Trophoblast cell (in vitro differentiated cells and primary cell): Measurements from ENCODE around the gene DCC.

Experiments
- DNase-seq, 2 donors: peaks; one replicate each; pipeline ENCODE4 v3.0.0-alpha.2; 2016
- H2AFZ ChIP-seq: 2 replicates; pipeline ENCODE4 v1.6.1; 2013; ENCODE audit warnings: low read length, moderate library complexity, mild to moderate bottlenecking; ENCODE audit not compliant: insufficient read depth, poor library complexity
- H2AK5ac ChIP-seq: 2 replicates; pipeline ENCODE4 v1.6.1; 2013; ENCODE audit warnings: mild to moderate bottlenecking, low read length
- H2BK120ac ChIP-seq: 2 replicates; pipeline ENCODE4 v1.6.1; 2013; ENCODE audit warnings: low read length, mild to moderate bottlenecking, moderate library complexity; ENCODE audit not compliant: insufficient read depth, poor library complexity
- H2BK12ac ChIP-seq: 2 replicates; pipeline ENCODE4 v1.6.1; 2013; ENCODE audit warnings: mild to moderate bottlenecking, low read length, moderate library complexity
- H2BK5ac ChIP-seq: 2 replicates; pipeline ENCODE4 v1.6.1; 2013; ENCODE audit warnings: low read length, low read depth, moderate library complexity, mild to moderate bottlenecking; ENCODE audit not compliant: poor library complexity
- H3K14ac ChIP-seq: 2 replicates; pipeline ENCODE4 v1.6.1; 2013; ENCODE audit warnings: mild to moderate bottlenecking, low read length
- H3K18ac ChIP-seq: 2 replicates; pipeline ENCODE4 v1.6.1; 2013; ENCODE audit warnings: mild to moderate bottlenecking, low read length
- H3K23ac ChIP-seq: 2 replicates; pipeline ENCODE4 v1.6.1; 2013; ENCODE audit warnings: low read length
- H3K27ac ChIP-seq: 2 replicates; pipeline ENCODE4 v1.5.1; 2013; ENCODE audit warnings: low read depth, mild to moderate bottlenecking, inconsistent platforms, low read length, moderate library complexity
- H3K27me3 ChIP-seq: 2 replicates; pipeline ENCODE4 v1.6.1; 2013; ENCODE audit warnings: inconsistent platforms, mild to moderate bottlenecking, low read length, moderate library complexity; ENCODE audit not compliant: insufficient read depth
- H3K36me3 ChIP-seq, 2 experiments: 1 replicate in 1 of 2; 2 replicates in 1 of 2; pipeline ENCODE4 v1.6.1; 2013; ENCODE audit warnings: low read length in 2 of 2, mild to moderate bottlenecking in 2 of 2, moderate library complexity in 1 of 2; ENCODE audit not compliant: insufficient read depth in 2 of 2, control insufficient read depth in 1 of 2
- H3K4ac ChIP-seq: 2 replicates; pipeline ENCODE4 v1.6.1; 2013; ENCODE audit warnings: low read depth, mild to moderate bottlenecking, low read length, moderate library complexity
- H3K4me1 ChIP-seq, 2 experiments: 1 replicate in 1 of 2; 2 replicates in 1 of 2; pipeline ENCODE4 v1.6.1; 2013; ENCODE audit warnings: low read length in 2 of 2, mild to moderate bottlenecking in 2 of 2, moderate library complexity in 1 of 2; ENCODE audit not compliant: insufficient read depth in 2 of 2, control insufficient read depth in 1 of 2
- H3K4me2 ChIP-seq: 2 replicates; pipeline ENCODE4 v1.6.1; 2013; ENCODE audit warnings: inconsistent platforms, mild to moderate bottlenecking, low read length, moderate library complexity
- H3K4me3 ChIP-seq: 2 replicates; pipeline ENCODE4 v1.5.1; 2013; ENCODE audit warnings: mild to moderate bottlenecking, low read depth, low read length, inconsistent platforms
- H3K79me1 ChIP-seq: one replicate; pipeline ENCODE4 v1.6.1; 2013; ENCODE audit warnings: low read length
- H3K79me2 ChIP-seq: 2 replicates; pipeline ENCODE4 v1.6.1; 2013; ENCODE audit warnings: low read length, mild to moderate bottlenecking; ENCODE audit not compliant: control insufficient read depth, insufficient read depth, poor library complexity
- H3K9ac ChIP-seq: 2 replicates; pipeline ENCODE4 v1.6.1; 2013; ENCODE audit warnings: mild to moderate bottlenecking, low read length
- H3K9me3 ChIP-seq: 2 replicates; pipeline ENCODE4 v1.6.1; 2013; ENCODE audit warnings: low read depth, mild to moderate bottlenecking, control low read depth, inconsistent platforms, low read length; ENCODE audit not compliant: insufficient read depth
- H4K12ac ChIP-seq: 2 replicates; pipeline ENCODE4 v1.6.1; 2013; ENCODE audit warnings: low read depth, mild to moderate bottlenecking, low read length, moderate library complexity
- H4K8ac ChIP-seq: 2 replicates; pipeline ENCODE4 v1.6.1; 2013; ENCODE audit warnings: low read depth, mild to moderate bottlenecking, low read length, moderate library complexity
- H4K91ac ChIP-seq: one replicate; pipeline ENCODE4 v1.6.1; 2013; ENCODE audit warnings: low read depth, mild to moderate bottlenecking, low read length, moderate library complexity
- WGBS: extraction: QIAGEN DNeasy Blood & Tissue Kit; methylation state at CpG from one replicate; pipeline ENCODE4 v1.1.7; 2013; ENCODE audit warnings: missing lambda C conversion rate; ENCODE audit not compliant: insufficient read length, insufficient coverage; ENCODE audit errors: extremely low coverage; 5-methylcytosine and 5-hydroxymethylcytosine counted together

DCC gene

DNA sequence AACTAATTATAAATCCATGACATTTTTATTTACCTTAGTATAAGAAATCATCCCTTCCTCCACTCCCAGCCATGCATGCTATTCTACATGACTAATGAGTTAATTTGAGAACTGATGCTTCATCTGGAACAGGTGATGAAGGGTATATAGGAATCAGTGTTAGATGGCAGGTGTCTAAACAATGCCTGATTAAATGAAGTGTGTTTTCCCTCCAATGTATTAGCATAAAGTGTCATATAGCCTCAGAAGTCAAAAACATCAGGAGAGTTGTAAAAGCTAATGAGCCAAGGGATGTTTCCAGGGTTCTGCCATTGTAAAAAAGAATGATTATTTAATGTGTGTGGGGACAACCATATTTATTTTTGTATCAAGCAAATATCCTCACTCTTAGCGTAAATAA, 913.8 kb downstream of the DCC start:
- Histone ChIP-seq H3K79me2 (no peaks in the 10 kb centered on the region), H4K91ac (no peak overlapping the region), H2AFZ (no peak overlapping the region), H3K4me2 (no peak overlapping the region), H2BK120ac (no peak overlapping the region), H3K27me3 (no peaks in the 10 kb centered on the region), H2AK5ac (no peak overlapping the region), H3K4ac (no peak overlapping the region), H3K4me3 (no peak overlapping the region), H3K9me3 (no peaks in the 10 kb centered on the region), H2BK12ac (no peak overlapping the region), H3K79me1 (no peaks in the 10 kb centered on the region), H3K36me3 (no peaks in the 10 kb centered on the region), H3K23ac (no peak overlapping the region), H3K9ac (no peak overlapping the region), H3K18ac (no peak overlapping the region), H2BK5ac (no peak overlapping the region), H3K27ac (no peak overlapping the region), H4K8ac (no peak overlapping the region), H3K14ac (no peak overlapping the region), H3K4me1 (no peaks in the 10 kb centered on the region), H4K12ac (no peak overlapping the region)
- no CpG with 5 or more reads among the region's 1 CpG for WGBS
- DNase-seq = no peak

DNA sequence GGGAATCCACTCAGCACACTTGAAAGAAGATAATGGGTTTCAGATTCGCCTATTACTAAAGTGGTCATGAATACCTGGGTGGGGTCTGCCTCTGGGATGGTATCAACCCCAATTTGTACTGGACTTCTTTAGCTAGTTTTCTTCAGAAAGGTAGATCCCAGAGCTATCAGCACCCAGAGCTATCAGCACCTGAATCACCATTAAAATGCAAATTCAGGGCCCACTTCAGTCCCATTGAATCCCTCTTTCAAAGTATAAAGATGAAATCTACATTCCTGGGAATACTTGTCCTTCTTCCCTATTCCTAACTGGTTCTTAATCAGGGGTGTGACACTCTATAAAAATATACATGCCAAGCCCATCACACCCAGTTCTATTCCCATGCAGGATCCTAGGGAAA, 914.3 kb downstream of the DCC start:
- H3K79me2 ChIP-seq = no peaks in the 10 kb centered on the region
- no peak overlapping the region for H3K23ac ChIP-seq
- no peaks in the 10 kb centered on the region for H3K79me1 ChIP-seq
- H3K27ac ChIP-seq = no peak overlapping the region
- H3K4me2 ChIP-seq = no peak overlapping the region
- H4K12ac ChIP-seq = no peak overlapping the region
- no peak overlapping the region for H3K9ac ChIP-seq
- no peak for DNase-seq
- no peak overlapping the region for H3K14ac ChIP-seq
- H2AK5ac ChIP-seq = no peak overlapping the region
- H3K4me1 ChIP-seq = no peaks in the 10 kb centered on the region
- no peak overlapping the region for H2BK120ac ChIP-seq
- no peak overlapping the region for H2BK5ac ChIP-seq
- no peak overlapping the region for H2AFZ ChIP-seq
- H3K18ac ChIP-seq = no peak overlapping the region
- H3K9me3 ChIP-seq = no peaks in the 10 kb centered on the region
- H4K8ac ChIP-seq = no peak overlapping the region
- WGBS = no CpG with 5 or more reads among the region's 1 CpG
- H3K27me3 ChIP-seq = no peaks in the 10 kb centered on the region
- H3K36me3 ChIP-seq = no peaks in the 10 kb centered on the region
- H4K91ac ChIP-seq = no peak overlapping the region
- H3K4ac ChIP-seq = no peak overlapping the region
- H2BK12ac ChIP-seq = no peak overlapping the region
- no peak overlapping the region for H3K4me3 ChIP-seq

DNA sequence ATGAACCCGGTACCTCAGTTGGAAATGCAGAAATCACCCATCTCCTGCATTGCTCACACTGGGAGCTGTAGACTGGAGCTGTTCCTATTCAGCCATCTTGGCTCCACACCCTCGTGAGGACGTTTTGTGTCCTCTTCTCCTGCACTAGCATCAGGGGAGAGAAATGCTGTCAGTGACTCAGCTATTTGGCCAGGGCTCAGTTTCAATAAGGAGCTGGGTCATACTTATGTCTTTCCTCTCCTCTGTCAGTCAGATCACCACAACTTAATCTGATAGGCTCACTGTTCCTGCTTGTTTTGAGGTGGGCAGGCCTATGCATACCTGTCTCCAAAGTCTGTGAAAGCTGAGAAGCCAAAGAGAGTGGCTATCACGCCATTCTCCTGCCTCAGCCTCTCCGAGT, 921.2 kb downstream of the DCC start:
- H2BK120ac ChIP-seq = no peak overlapping the region
- WGBS = no CpG with 5 or more reads among the region's 5 CpGs
- H2AK5ac ChIP-seq = no peak overlapping the region

DNA sequence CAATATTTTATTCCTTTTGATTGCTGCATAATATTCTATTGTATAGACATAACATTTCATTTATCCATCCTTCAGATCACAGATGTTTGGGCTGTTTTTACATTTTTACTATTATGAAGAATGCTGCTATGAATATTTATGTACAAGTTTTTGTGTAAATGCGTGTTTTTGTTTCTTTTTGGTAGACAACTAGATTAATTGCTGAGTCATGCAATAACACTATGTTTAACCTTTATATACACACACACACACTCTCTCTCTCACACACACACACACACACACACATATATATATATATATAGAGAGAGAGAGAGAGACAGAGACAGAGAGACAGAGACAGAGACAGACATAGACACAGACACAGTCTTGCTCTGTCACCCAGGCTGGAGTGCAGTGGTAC, 926.9 kb downstream of the DCC start:
- no peak overlapping the region for H3K27ac ChIP-seq
- no peaks in the 10 kb centered on the region for H3K36me3 ChIP-seq
- no peak overlapping the region for H2BK120ac ChIP-seq
- H3K23ac ChIP-seq = no peak overlapping the region
- H3K79me1 ChIP-seq = no peaks in the 10 kb centered on the region
- no peak overlapping the region for H3K4me3 ChIP-seq
- H4K91ac ChIP-seq = no peak overlapping the region
- no peak overlapping the region for H2AFZ ChIP-seq
- H3K9ac ChIP-seq = no peak overlapping the region
- no peaks in the 10 kb centered on the region for H3K79me2 ChIP-seq
- no peak overlapping the region for H3K4ac ChIP-seq
- H3K18ac ChIP-seq = no peak overlapping the region
- H4K8ac ChIP-seq = no peak overlapping the region
- H4K12ac ChIP-seq = no peak overlapping the region
- H3K14ac ChIP-seq = no peak overlapping the region
- WGBS = no CpG with 5 or more reads among the region's 1 CpG
- no peak overlapping the region for H2AK5ac ChIP-seq
- no peaks in the 10 kb centered on the region for H3K9me3 ChIP-seq
- no peaks in the 10 kb centered on the region for H3K27me3 ChIP-seq
- no peaks in the 10 kb centered on the region for H3K4me1 ChIP-seq
- H3K4me2 ChIP-seq = no peak overlapping the region
- H2BK12ac ChIP-seq = no peak overlapping the region
- H2BK5ac ChIP-seq = no peak overlapping the region
- no peak for DNase-seq

More for the DNA sequence above, 921.2 kb downstream of the DCC start:
- H3K18ac ChIP-seq = no peak overlapping the region
- no peak for DNase-seq
- H3K27me3 ChIP-seq = no peaks in the 10 kb centered on the region
- H2BK12ac ChIP-seq = no peak overlapping the region
- no peaks in the 10 kb centered on the region for H3K79me2 ChIP-seq
- H3K27ac ChIP-seq = no peak overlapping the region
- no peak overlapping the region for H3K4me2 ChIP-seq
- no peak overlapping the region for H3K14ac ChIP-seq
- no peak overlapping the region for H3K9ac ChIP-seq
- H2BK5ac ChIP-seq = no peak overlapping the region
- H3K4me1 ChIP-seq = no peaks in the 10 kb centered on the region
- H4K12ac ChIP-seq = no peak overlapping the region
- no peak overlapping the region for H3K4me3 ChIP-seq
- H3K36me3 ChIP-seq = no peaks in the 10 kb centered on the region
- no peak overlapping the region for H3K23ac ChIP-seq
- H3K79me1 ChIP-seq = no peaks in the 10 kb centered on the region
- no peak overlapping the region for H4K8ac ChIP-seq
- no peak overlapping the region for H4K91ac ChIP-seq
- H3K9me3 ChIP-seq = peaks cover 3% of the 10 kb centered on the region
- H3K4ac ChIP-seq = no peak overlapping the region
- H2AFZ ChIP-seq = no peak overlapping the region
